Fibroblast of mammary gland (primary cell): ENCODE measurements around the gene ACOT2.

Source experiments
- DNase-seq: peaks from one replicate; pipeline ENCODE4 v3.0.0-alpha.2; 2010; ENCODE audit warnings: low read depth
- H3K4me3 ChIP-seq: 2 replicates; pipeline ENCODE4 v1.5.1; 2011; ENCODE audit warnings: low read depth, mild to moderate bottlenecking, low read length, moderate library complexity; ENCODE audit not compliant: control insufficient read depth
- CTCF ChIP-seq: conservative IDR thresholded peaks from 2 replicates; pipeline ENCODE4 v1.5.1; 2011; ENCODE audit warnings: low read depth, low read length, inconsistent platforms; ENCODE audit not compliant: control insufficient read depth, insufficient read depth

ACOT2 gene

DNA sequence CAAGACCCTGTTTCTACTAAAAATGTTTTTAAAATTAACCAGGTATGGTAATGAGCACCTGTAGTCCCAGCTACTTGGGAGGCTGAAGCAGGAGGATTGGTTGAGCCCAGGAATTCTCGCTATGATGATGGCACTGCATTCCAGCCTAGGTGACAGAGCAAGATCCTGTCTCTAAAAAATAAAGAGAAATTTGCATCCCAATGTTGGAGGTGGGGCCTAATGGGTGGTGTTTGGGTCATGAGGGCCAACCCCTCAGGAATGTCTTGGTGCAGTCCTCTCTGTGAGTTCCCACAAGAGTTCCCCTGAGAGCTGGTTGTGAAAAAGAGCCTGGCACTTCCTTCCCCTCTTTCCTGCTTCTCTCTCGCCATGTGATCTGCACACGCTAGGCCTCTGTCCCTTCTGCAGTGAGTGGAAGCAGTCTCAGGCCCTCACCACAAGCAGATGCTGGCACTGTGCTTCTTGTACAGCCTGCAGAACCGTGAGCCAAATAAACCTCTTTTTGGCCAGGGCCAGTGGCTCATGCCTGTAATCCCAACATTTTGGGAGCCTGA is 54.6 kb downstream of the ACOT2 start:
- no peak for TF ChIP-seq CTCF
- H3K4me3 ChIP-seq = no peak overlapping the region
- no peak for DNase-seq
